GM18858 (cell line): ENCODE results near the gene TRIM46.
A peak's percentile ranks its signal among the peaks of the same experiment; 100 is the strongest.
"Not testable (repeated sequence)": the region's sequence is repeated elsewhere in the genome, so short reads cannot be mapped to it uniquely, and the experiment has no call there.

ENCODE experiments used
- ATAC-seq: cut with Tn5 transposase; IDR thresholded peaks from one replicate; pipeline ENCODE4 v1.9.1; 2021; ENCODE audit not compliant: unreplicated experiment

TRIM46 gene

GRCh38 chr1:155227261-155228095 is 53.8 kb downstream of the TRIM46 start:
- ATAC-seq, result peak; percentile 86

- ATAC-seq, result no peak
Measured at GRCh38 chr1:155228096-155228427, 54.4 kb downstream of the TRIM46 start.

- not testable (repeated sequence) for ATAC-seq
Measured at GRCh38 chr1:155231302-155231701, 57.7 kb downstream of the TRIM46 start.

- not testable (repeated sequence) for ATAC-seq
Measured at GRCh38 chr1:155232001-155232978, 58.6 kb downstream of the TRIM46 start.

- ATAC-seq, result not testable (repeated sequence)
Measured at GRCh38 chr1:155233502-155233901, 59.9 kb downstream of the TRIM46 start.
